T47D (cell line): ENCODE measurements around the gene ITGAL.

Source experiments
- DNase-seq, 2 experiments: peaks; one replicate each; pipeline versions ENCODE4 v3.0.0 to v3.0.0-alpha.2; 2011 to 2012; ENCODE audit warnings: low read depth in 1 of 2, low spot score in 1 of 2
- JUND ChIP-seq: IDR thresholded peaks from 2 replicates; pipeline ENCODE4 v1.6.1; 2012; ENCODE audit warnings: low read depth
- in situ Hi-C: cut with HindIII; loops from 2 replicates; pipeline ENCODE4 v1.10.0; 2016; ENCODE audit warnings: low sequenced_read_pairs, low pct_unique_long_range_greater_than_20kb

The ITGAL gene

DNA sequence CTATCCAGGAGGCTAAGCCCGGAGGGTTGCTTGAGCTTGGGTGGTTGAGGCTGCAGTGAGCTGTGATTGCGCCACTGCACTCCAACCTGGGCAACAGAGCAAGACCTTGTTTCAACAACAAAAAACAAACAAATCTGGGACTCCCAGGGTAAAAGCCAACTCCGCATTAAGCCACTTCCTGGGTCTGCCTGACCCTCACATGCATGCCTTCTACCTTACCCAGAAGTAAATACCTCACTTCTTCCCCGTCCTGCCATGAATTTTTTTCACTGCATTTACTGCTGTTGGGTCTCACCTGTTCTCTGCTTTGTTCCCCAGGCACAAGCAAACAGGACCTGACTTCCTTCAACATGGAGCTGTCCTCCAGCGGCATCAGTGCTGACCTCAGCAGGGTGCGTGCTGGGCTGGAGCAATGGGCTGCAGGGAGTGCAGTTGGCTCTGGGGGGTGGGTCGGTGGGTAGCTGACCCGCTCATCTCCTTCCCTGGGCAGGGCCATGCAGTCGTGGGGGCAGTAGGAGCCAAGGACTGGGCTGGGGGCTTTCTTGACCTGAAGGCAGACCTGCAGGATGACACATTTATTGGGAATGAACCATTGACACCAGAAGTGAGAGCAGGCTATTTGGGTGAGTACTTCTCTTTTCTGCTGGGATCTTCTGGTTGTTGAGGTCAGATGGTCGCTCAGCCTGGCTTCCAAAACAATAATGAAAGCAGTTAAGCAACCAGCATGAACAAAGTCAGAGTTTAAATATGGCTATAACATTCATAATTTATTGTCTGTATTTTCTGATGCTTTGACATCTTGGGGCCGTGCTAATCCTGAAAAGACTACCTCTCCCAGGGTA is 16.4 kb downstream of the ITGAL start:
- in situ Hi-C loops, result no loop called here
- no peak for TF ChIP-seq JUND
- peak in 1 of 2 experiments; percentile 88 for DNase-seq

DNA sequence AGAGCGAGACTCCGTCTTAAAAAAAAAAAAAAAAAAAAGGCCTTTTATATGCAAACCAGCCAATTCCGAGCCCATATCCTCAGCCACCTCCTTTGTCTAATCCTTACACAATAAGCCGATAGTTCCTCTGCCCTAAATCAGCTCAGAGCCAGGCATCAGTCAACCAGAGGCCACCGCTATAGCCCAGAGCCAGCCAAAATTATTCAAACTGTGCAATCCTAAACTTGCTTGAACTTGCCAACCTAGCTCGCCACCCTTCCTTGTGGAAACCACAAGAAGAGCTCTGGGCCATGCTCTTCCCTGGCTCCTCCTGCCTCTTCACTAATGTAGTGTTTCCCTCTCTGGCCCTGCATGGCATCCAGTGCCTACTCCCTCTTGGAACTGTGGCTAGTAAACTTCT is 17.7 kb downstream of the ITGAL start:
- in situ Hi-C loops, result no loop called here
- no peak for TF ChIP-seq JUND
- DNase-seq, result peak in 1 of 2 experiments; percentile 90

DNA sequence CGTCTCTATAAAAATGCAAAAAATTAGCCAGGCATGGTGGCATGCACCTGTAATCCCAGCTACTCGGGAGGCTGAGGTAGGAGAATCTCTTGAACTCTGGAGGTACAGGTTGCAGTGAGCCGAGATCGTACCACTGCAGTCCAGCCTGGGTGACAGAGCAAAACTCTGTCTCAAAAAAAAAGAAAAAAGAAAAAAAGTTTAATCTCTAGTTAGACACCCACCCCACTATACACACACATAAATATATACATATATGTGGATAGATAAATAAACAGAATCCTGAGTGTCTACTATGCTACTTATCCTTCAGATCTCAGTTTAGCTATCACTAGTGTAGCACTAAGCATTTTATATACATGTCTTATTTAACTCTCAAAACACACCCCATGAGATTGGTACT is 18.7 kb downstream of the ITGAL start:
- no peak for DNase-seq
- in situ Hi-C loops, result no loop called here
- no peak for TF ChIP-seq JUND

DNA sequence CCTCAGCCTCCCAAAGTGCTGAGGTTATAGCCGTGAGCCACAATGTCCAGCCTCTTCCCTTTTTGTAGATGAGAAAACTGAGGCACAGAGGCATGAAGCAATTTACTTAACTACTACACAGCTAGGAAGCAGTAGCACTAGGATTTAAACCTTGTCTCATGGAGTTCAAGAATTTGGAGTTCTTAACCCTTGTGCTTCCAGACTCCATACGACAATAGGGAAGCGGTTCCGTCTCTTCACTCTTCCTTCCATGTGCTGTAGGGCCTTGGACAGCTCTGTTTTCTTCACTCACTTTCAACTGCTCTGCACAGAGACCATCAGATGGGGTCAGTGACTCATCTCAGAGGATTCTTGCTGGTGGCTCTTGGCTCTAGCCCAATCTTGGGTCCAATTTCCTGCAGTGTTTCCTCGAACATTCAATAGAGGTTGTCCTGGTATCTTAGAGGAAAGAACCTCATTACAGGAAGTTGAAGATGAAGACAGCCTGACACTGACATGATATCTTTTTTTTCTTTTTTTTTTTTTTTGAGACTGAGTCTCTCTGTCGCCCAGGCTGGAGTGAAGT is 19.3 kb downstream of the ITGAL start:
- in situ Hi-C loops, result no loop called here
- no peak for TF ChIP-seq JUND
- peak in 1 of 2 experiments; percentile 86 for DNase-seq

DNA sequence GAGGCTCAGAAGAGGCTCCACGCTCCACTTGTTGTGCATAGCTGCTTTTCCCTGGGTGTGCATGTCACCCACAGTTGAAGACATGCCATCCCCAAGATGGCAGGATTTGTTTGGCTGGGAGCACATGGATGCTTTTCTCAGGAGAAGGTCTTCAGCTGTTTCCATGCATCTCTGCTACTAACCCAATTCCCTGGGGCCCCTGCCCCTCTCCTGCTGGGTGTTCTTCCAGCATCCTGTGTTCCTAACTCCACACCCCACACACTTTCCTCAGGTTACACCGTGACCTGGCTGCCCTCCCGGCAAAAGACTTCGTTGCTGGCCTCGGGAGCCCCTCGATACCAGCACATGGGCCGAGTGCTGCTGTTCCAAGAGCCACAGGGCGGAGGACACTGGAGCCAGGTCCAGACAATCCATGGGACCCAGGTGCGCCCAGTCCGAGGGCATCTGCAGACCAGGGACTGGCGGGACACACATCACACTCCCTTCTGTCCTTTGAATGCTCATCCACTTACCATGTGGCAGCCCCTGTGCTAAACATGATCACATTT is 21.5 kb downstream of the ITGAL start:
- in situ Hi-C loops, result no loop called here
- TF ChIP-seq JUND, result no peak
- no peak for DNase-seq

DNA sequence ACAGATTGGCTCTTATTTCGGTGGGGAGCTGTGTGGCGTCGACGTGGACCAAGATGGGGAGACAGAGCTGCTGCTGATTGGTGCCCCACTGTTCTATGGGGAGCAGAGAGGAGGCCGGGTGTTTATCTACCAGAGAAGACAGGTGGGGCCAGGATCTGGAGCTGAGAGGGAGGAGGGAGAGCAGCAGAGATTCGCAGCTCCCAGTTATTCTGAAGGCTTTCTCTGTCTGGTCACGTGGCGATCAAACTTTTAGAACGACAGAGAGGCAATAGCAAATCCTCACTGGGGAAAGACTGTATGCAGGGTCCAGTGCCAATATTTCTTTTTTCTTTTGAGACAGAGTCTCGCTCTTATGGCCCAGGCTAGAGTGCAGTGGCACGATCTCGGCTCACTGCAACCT is 22.2 kb downstream of the ITGAL start:
- in situ Hi-C loops, result no loop called here
- no peak for DNase-seq

DNA sequence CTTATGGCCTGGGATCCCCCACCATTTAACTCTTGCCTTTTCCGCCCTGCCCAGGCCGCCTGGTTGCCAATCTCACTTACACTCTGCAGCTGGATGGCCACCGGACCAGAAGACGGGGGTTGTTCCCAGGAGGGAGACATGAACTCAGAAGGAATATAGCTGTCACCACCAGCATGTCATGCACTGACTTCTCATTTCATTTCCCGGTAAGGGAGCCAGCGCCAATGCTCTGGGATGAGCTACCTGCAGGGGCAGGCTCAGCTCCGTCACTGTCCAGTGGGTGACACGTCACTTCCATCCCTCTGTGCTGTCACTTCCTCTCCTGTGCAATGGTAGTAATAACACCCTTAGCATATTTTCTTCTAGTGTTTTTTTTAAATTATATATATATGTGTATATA is 26.7 kb downstream of the ITGAL start:
- no peak for TF ChIP-seq JUND
- DNase-seq, result no peak
- in situ Hi-C loops, result no loop called here

More for the DNA sequence above, 22.2 kb downstream of the ITGAL start:
- no peak for TF ChIP-seq JUND

DNA sequence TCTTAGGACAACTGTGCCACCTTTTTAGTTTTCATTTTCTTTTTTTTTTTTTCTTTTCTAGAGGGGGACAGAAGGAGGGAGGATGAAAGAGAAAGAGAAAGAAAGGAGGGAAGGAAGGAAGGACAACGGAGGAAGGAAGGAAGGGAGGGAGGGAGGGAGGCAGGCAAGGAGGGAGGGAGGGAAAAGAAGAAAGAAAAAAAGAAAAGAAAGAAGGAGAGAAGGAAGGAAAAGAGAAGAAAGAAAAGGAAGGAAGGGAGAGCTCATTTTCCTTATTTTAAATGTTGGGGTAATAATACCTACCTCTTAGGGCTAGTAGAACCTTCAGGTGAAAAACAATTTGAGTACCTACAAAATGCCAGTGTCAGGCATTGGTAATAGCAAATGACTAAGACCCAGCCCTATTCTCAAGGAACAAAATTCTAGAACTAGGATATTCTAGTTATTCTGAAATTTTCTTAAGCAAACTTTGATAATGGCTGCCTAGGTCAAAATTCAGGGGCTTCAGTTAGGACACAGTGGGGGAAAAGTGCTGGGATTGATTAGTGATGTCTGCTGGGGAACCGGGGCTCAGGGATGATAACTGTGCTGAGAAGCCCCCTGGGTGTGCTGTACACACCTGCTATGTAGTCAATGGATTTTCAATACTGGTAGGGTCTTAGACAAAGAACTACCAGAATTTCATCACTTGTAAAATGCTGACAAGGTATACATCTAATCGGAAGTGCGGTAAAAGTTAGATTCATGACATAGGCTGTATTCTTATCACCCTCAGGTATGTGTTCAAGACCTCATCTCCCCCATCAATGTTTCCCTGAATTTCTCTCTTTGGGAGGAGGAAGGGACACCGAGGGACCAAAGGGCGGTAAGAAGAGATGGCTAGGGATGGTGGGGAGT is 31.1 kb downstream of the ITGAL start:
- in situ Hi-C loops, result no loop called here
- TF ChIP-seq JUND, result no peak
- no peak for DNase-seq

DNA sequence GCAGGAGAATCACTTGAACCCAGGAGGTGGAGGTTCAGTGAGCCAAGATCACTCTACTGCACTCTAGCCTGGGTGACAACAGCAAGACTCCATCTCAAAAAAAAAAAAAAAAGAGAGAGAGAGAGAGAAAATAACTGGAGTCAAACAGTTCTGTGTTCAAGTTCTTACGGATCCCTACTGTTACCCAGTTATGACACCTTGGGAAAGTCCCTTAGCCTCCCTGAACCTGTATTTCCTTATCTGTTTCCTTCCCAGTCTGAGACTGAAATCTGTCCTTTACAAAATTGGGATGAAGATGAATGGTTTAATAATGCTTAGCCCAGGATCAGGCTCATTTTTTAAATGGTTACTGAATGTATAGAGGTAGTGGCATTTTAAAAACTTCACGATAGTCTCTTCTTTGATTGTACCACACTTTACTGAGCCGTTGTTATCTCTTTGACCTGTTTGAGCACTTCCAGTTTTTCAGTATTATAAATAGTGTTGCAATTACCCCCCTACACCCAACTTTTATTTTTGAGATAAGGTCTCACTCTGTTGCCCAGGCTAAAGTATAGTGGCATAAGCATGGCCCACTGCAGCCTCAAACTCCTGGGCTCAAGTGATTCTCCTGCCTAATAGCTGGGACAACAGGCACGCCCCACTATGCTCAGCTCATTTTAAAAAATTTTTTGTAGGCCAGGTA is 36.7 kb downstream of the ITGAL start:
- no peak for DNase-seq
- in situ Hi-C loops, result no loop called here
- TF ChIP-seq JUND, result no peak

DNA sequence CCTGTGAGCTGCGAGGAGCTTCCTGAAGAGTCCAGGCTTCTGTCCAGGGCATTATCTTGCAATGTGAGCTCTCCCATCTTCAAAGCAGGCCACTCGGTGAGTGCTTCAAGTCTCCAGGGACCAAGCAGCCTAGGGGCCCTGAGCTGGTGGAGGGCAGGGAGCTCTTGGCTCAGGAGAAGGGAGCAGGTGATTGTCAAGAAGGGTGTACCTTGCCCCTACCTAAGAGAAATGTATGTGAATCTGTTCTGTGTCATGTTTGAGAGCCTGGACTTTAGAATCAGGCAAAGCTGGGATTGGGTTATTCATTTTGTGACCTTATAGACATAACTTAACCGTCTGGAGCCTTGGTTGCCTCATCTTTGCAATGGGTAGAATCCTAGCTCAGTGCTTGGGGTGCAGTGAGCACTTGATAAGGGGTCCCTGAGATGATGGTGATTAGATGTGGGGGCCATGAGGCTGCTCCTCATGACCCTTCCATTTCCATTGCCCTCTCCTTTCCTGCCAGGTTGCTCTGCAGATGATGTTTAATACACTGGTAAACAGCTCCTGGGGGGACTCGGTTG is 37.9 kb downstream of the ITGAL start:
- DNase-seq, result no peak
- in situ Hi-C loops, result no loop called here
- no peak for TF ChIP-seq JUND

DNA sequence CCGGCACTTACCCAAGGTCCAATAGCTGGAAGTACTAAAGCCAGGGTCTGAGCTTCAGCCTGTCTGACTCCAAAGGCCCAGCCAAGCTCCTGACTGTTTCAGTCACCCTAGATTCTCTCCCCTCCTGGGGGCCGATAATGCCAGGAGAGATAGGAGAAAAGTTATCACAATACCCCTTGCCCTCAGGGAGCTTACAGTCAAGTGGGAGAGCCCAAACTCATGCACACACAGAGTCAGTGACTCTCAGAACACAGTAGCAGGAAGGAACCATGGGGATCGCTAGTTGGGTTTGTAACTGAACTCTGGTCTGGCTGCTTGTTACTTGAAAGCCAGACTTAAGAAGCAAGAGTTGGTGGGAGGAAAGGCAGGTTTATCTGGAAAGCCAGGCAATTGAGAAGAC is 39.0 kb downstream of the ITGAL start:
- no peak for DNase-seq
- TF ChIP-seq JUND, result no peak
- in situ Hi-C loops, result no loop called here

DNA sequence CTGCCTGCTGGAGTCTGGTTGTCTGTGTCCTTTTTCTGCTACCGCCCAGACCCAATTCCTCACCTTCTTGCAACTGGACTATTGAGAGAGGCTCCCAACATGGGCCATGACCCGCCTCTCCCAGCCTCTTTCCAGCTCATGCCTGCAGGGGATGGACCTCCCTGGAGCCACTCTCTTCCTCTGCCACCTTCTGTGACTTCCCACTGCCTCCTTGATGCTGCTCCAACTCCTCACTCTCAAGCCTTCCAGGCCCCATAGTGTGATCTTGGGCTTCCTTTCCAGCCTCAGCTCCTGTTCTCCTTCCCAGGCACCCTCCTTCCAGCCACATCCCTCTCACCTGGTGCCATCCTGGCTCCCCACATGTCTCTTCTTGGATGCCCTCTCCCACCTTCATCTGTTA is 42.7 kb downstream of the ITGAL start:
- in situ Hi-C loops, result no loop called here
- TF ChIP-seq JUND, result no peak
- no peak for DNase-seq
